GM12875 (cell line): Measurements from ENCODE around the gene SKAP2.

Experiments used
- H3K4me3 ChIP-seq: one replicate; pipeline ENCODE4 v1.5.1; 2011; ENCODE audit warnings: low read depth, low read length, control low read depth
- TF ChIP-seq, protein P1 (sequence below): IDR thresholded peaks from 2 replicates; pipeline ENCODE4 v1.5.1; 2011; ENCODE audit warnings: low read depth, mild to moderate bottlenecking, control low read depth, inconsistent platforms, low read length, moderate library complexity, borderline replicate concordance; ENCODE audit not compliant: insufficient read depth

Gene SKAP2

DNA sequence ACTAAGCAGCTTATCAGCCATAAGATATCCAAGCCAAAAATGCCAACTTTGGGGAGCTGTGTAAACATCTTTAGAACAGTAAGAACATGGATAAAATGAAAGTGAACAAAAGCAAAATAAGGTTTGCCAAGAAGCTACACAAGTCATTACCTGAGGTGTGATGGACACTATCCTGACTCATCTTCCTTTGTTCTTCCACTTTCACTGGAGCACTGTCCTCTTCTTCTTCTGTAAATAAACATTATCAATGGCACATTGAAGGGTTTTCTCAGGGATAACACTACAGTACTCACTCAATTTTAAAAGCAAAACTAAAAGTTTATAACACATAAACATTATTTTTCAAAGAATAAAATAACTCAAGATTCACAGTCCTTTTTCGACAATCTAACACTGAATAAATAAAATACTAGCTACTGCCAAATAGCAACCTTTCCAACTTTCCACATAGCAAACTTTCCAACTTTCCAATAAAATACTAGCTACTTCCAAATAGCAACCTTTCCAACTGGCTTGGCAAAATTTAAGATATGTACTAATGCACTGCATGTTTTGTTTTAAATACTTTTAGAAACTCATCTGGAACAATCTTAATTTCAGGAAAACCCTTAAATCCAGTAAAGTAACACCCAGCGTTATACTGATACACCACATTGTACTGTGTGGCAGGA lies 174.1 kb downstream of the SKAP2 start:
- H3K4me3 ChIP-seq: no peak overlapping the region
- TF ChIP-seq, protein P1, sequence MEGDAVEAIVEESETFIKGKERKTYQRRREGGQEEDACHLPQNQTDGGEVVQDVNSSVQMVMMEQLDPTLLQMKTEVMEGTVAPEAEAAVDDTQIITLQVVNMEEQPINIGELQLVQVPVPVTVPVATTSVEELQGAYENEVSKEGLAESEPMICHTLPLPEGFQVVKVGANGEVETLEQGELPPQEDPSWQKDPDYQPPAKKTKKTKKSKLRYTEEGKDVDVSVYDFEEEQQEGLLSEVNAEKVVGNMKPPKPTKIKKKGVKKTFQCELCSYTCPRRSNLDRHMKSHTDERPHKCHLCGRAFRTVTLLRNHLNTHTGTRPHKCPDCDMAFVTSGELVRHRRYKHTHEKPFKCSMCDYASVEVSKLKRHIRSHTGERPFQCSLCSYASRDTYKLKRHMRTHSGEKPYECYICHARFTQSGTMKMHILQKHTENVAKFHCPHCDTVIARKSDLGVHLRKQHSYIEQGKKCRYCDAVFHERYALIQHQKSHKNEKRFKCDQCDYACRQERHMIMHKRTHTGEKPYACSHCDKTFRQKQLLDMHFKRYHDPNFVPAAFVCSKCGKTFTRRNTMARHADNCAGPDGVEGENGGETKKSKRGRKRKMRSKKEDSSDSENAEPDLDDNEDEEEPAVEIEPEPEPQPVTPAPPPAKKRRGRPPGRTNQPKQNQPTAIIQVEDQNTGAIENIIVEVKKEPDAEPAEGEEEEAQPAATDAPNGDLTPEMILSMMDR: no peak

DNA sequence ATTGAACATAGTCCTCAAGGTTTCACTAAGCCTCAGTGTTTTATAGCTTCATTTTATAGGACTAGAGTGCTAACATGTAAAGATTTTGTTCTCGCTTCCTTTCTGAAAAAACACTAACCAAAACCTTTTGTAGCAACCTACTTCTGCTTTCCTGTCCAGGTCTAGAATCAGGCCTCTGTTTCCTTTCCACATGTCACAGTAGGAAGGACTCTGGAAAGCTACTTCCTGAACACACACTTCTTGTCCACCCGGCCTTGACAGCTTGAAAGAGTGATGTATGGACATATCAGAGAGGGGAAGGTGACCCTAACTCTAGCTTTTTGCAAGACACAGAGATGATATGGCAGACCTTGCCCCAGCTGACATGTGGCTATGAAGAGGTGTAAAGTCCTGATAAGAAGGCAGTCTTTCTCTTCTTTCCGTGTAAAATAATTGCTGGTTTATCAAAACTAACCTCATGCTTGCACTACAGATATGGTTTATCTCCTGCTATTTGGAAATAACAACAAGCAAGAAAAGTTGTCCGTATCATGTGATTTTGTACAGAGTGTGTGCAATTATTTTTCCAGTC lies 175.4 kb downstream of the SKAP2 start:
- no peak overlapping the region for H3K4me3 ChIP-seq
- TF ChIP-seq, protein P1: no peak

DNA sequence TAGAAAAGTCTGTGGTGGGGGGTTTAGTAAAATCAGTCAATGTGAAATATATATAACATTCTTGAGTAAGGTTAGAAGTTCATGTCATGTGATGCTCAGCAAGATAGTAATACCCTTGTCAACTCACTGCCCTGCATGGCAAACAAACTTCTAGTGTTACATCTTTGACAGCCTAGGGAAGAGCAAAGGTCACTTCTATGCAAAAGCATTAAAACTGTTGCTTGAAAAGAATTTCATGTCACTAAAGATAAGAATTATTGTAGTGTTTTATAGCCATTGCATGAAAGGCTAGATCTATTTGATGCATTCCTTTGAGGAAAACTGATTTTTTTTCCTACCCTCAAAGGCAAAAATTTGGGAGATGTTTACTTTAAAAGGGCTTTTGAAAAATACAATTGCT lies 176.0 kb downstream of the SKAP2 start:
- TF ChIP-seq, protein P1: no peak
- H3K4me3 ChIP-seq: no peak overlapping the region

DNA sequence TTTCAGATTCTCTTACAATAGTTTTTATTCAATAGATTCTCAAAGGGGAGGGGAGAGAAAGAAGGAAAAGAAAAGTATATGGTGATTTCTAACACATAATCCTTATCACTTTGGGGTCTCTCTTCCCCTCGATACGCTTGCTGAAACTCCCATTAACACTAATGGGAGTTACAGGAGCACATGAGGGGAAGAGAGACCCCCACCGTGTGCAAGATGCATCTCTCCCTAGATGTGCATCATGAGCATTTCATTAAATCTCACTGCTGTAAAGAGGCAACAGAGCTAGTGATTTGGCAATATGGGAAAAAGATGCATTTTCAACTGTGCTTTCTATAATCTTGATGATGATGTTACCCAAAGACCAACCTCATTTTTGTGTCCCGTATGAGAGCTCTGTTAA lies 177.4 kb downstream of the SKAP2 start:
- H3K4me3 ChIP-seq: no peak overlapping the region
- TF ChIP-seq, protein P1: no peak

DNA sequence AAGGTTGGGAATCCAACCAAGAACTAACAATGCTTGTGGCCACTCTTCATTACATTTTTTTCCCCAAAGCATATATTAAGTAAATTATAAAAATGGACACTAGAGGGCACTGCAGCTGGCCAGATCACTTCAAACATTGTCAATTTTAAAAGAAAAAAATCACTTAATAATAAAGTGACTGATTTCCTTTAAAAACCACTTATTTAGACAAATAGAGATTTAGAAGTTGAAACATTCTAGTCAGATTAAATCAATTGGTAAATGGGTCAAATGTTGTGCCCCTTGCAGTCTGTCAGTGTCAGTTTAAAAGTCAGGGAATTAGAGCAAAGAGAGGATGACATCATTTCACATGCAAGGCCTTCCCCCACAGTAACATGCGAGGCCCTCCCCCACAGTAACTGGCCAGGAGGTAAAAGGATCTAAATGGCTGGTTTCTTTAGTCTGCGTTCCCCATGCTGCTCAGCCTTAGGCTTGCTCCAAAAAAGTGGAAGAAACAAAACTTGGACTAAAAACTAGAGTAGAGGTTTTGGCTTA lies 177.9 kb downstream of the SKAP2 start:
- no peak overlapping the region for H3K4me3 ChIP-seq
- TF ChIP-seq, protein P1: 0 out of 2 replicates have a peak, but pooled peaks have one; percentile 16

DNA sequence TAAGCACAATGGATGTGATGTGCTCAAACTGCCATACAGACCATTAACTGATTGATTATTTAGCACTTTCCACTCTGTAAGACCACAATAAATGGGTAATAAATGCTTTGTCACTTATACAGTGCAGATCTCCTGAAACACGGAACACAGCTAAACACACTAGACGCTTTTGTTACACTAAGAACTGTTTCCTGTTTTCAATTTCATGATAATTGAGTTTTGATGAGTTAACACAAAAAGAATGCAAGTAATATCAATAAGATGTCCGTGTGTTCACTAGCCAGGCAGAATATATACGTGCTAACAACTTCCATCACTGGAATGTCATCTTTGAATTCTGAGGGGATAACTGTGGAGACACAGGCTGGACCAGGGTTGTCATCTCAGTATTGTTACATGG lies 178.8 kb downstream of the SKAP2 start:
- TF ChIP-seq, protein P1: no peak
- H3K4me3 ChIP-seq: no peak overlapping the region

DNA sequence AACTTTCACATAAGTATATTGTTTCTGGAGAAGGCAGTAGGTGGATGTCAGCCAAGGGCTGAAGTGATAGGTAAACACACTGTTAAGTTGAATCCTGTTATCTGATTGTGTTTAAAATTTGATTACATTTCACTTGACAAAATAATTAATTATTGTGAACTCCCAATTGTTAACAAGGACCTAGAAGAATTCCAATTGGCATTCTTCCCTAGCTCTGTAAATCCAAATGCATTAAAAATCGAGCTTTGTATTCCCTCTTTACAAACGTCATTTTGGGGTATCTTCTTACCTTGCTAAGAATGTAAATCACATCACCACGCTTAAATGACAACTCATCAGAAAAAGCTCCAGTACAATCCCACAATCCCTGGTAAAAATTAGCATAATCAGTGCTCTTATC lies 179.9 kb downstream of the SKAP2 start:
- TF ChIP-seq, protein P1: no peak
- H3K4me3 ChIP-seq: no peak overlapping the region
